GM18870 (cell line): ENCODE data around the gene RALGAPA1.
"Not testable (repeated sequence)": the region's sequence is repeated elsewhere in the genome, so short reads cannot be mapped to it uniquely, and the experiment has no call there.

Experiments
- ATAC-seq: cut with Tn5 transposase; IDR thresholded peaks from one replicate; pipeline ENCODE4 v1.9.1; 2021; ENCODE audit warnings: moderate library complexity; ENCODE audit not compliant: unreplicated experiment

Gene RALGAPA1

GRCh38 chr14:35766036-35766699, 42.9 kb downstream of the RALGAPA1 start:
- no peak for ATAC-seq

- ATAC-seq = no peak
These were observed 47.2 kb downstream of the RALGAPA1 start for GRCh38 chr14:35761922-35762321.

GRCh38 chr14:35760143-35760542, 49.0 kb downstream of the RALGAPA1 start:
- ATAC-seq = no peak

- no peak for ATAC-seq
These were observed 50.5 kb downstream of the RALGAPA1 start for GRCh38 chr14:35758523-35759129.

- no peak for ATAC-seq
These were observed 54.4 kb downstream of the RALGAPA1 start for GRCh38 chr14:35754671-35755070.

GRCh38 chr14:35752380-35752779, 56.7 kb downstream of the RALGAPA1 start:
- no peak for ATAC-seq

GRCh38 chr14:35750202-35750904, 58.7 kb downstream of the RALGAPA1 start:
- ATAC-seq = no peak

GRCh38 chr14:35747379-35747778, 61.7 kb downstream of the RALGAPA1 start:
- ATAC-seq = no peak

GRCh38 chr14:35742442-35742841, 66.7 kb downstream of the RALGAPA1 start:
- no peak for ATAC-seq

- no peak for ATAC-seq
These were observed 67.1 kb downstream of the RALGAPA1 start for GRCh38 chr14:35742032-35742371.

- ATAC-seq = no peak
These were observed 67.6 kb downstream of the RALGAPA1 start for GRCh38 chr14:35741345-35742031.

- no peak for ATAC-seq
These were observed 68.9 kb downstream of the RALGAPA1 start for GRCh38 chr14:35740215-35740614.

- ATAC-seq = not testable (repeated sequence)
These were observed 73.9 kb downstream of the RALGAPA1 start for GRCh38 chr14:35735163-35735562.

GRCh38 chr14:35733510-35733909, 75.6 kb downstream of the RALGAPA1 start:
- ATAC-seq = not testable (repeated sequence)

- no peak for ATAC-seq
These were observed 78.2 kb downstream of the RALGAPA1 start for GRCh38 chr14:35730871-35731270.

GRCh38 chr14:35727764-35728163, 81.3 kb downstream of the RALGAPA1 start:
- ATAC-seq = no peak

GRCh38 chr14:35725930-35726329, 83.2 kb downstream of the RALGAPA1 start:
- ATAC-seq = no peak

- ATAC-seq = no peak
These were observed 94.0 kb downstream of the RALGAPA1 start for GRCh38 chr14:35715079-35715478.

- no peak for ATAC-seq
These were observed 96.6 kb downstream of the RALGAPA1 start for GRCh38 chr14:35712466-35712865.

GRCh38 chr14:35708062-35708461, 101.0 kb downstream of the RALGAPA1 start:
- ATAC-seq = no peak

- ATAC-seq = no peak
These were observed 103.5 kb downstream of the RALGAPA1 start for GRCh38 chr14:35705636-35706035.
